Measurements from ENCODE around the gene PERM1. TPM values are rescaled to one million over a fixed set of nuclear protein-coding genes. Genes with fewer than 3 reads are reported as not detected.

PERM1 gene
- total and polyA plus RNA-seq, 2 donors (not counting 1 experiment from before 2014, with no cell fraction given): not detected

DNA sequence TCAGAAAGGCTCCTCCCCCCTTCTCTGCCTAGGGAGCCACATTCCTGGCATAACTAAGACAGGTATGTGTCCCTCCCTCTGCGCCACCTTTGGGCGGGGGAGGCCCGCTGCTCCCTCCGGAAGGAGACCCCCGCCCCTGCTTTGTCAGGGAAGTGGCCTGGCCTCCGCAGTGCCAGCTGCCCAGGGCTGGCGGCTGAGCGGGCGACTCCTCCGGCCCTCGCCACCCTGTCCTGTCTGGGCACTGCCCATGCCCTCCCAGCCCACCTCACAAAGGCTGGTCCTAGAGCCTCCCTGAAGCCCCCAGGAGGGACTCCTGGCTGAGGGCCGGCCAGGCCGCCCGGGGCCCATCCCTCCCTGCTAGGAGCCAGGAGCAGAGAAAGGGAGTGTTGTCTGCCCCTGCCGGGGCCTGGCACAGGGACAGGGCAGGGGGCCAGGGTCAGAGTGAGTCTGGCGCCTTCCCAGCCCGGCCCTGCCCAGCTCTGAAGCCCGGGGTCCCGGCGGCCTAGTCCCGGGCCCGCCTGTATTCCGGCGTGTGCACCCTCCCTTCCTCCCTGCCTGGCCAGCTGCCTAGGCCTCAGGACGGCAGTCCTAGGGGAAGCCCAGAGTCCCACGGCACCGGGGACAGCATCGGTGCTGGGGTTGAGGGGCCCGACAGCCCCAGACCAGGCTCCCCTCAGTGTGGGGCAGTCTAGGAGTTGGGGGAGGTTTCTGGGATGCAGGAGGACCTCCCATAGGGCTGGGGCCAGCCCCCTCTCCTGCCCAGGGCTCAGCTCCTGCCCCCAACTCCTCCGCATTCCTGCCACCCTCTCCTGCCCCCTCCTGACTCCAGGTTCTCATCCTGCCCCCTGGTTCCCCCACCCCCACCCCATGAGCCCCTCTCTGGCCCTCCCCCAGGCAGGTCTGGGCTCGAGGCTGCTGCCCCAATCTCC lies 43.1 kb upstream of the PERM1 start:
- 85% methylated on average over 20 of the region's 31 CpGs for WGBS (ENCODE audit: insufficient coverage)
- intact Hi-C loops (cut with micrococcal nuclease): no loop called here
- no peak overlapping the region for H3K9ac ChIP-seq (ENCODE audit: low read length)
- DNase-seq (no peak), ATAC-seq (ENCODE audit: low read depth) (no peak)
- H3K4me1 ChIP-seq (ENCODE audit: control insufficient read depth in 2 of 2, insufficient read depth in 2 of 2, low read length in 2 of 2): peaks cover 6 to 14% of the 10 kb centered on the region in 2 donors
- H2AFZ ChIP-seq (ENCODE audit: insufficient read depth, low read depth, low read length, poor library complexity, severe bottlenecking): no peak overlapping the region
- TF ChIP-seq, protein P1, sequence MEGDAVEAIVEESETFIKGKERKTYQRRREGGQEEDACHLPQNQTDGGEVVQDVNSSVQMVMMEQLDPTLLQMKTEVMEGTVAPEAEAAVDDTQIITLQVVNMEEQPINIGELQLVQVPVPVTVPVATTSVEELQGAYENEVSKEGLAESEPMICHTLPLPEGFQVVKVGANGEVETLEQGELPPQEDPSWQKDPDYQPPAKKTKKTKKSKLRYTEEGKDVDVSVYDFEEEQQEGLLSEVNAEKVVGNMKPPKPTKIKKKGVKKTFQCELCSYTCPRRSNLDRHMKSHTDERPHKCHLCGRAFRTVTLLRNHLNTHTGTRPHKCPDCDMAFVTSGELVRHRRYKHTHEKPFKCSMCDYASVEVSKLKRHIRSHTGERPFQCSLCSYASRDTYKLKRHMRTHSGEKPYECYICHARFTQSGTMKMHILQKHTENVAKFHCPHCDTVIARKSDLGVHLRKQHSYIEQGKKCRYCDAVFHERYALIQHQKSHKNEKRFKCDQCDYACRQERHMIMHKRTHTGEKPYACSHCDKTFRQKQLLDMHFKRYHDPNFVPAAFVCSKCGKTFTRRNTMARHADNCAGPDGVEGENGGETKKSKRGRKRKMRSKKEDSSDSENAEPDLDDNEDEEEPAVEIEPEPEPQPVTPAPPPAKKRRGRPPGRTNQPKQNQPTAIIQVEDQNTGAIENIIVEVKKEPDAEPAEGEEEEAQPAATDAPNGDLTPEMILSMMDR (IDR thresholded peaks at IDR 0.05): no peak
- TF ChIP-seq EZH2 (IDR thresholded peaks at IDR 0.05; ENCODE audit: borderline replicate concordance, insufficient read depth, low read depth, low read length, poor library complexity, severe bottlenecking): no peak
- ChIA-PET POLR2A (interaction anchor here (0.6 kb wide), 1 partner anchor 44 kb away, joined by 3 read pairs; no protein-coding TSS in a partner anchor), CTCF (interaction anchor here (1.5 kb wide), 1 partner anchor 39 kb away, joined by 5 read pairs; no protein-coding TSS in a partner anchor)
- H4K20me1 ChIP-seq (ENCODE audit: control insufficient read depth, insufficient read depth, low read length, poor library complexity, severe bottlenecking): no peaks in the 10 kb centered on the region
- H3K9me3 ChIP-seq (ENCODE audit: control extremely low read depth in 1 of 3, control insufficient read depth in 2 of 3, insufficient read depth in 1 of 3, low read length in 2 of 3): no peaks in the 10 kb centered on the region
- Mint-ChIP-seq H3K9me3 (ENCODE audit: insufficient read depth) (no peaks in the 10 kb centered on the region), H3K27me3 (no peaks in the 10 kb centered on the region), H3K4me1 (peaks cover 1% of the 10 kb centered on the region), H3K4me3 (no peak overlapping the region), H3K27ac (no peak overlapping the region)
- no peaks in the 10 kb centered on the region for H3K36me3 ChIP-seq (replicated peaks in 1 of 2; ENCODE audit: control extremely low read depth in 1 of 2, control insufficient read depth in 1 of 2, extremely low read depth in 1 of 2, insufficient read depth in 2 of 2, low read length in 1 of 2)
- H3K27ac ChIP-seq (ENCODE audit: low read length in 2 of 2): no peak overlapping the region
- H3K27me3 ChIP-seq (replicated peaks in 1 of 4; ENCODE audit: control extremely low read depth in 1 of 4, control insufficient read depth in 3 of 4, insufficient read depth in 4 of 4, low read length in 3 of 4): peaks cover 0 to 22% (median 6%) of the 10 kb centered on the region in 4 experiments
- no peak overlapping the region for H3K4me2 ChIP-seq (replicated peaks; ENCODE audit: low read depth, low read length, poor library complexity, severe bottlenecking)
- H3K79me2 ChIP-seq (ENCODE audit: control insufficient read depth, insufficient read depth, low read length): no peaks in the 10 kb centered on the region
- no peak overlapping the region for H3K4me3 ChIP-seq (ENCODE audit: control extremely low read depth in 1 of 5, extremely low read depth in 1 of 5, insufficient read depth in 1 of 5, low read depth in 2 of 5, low read length in 4 of 5)
